DMS 273 (cell line): Measurements from ENCODE around the gene COQ2.

Source experiments
- DNase-seq: peaks from one replicate; lab custom pipeline; 2025; ENCODE audit not compliant: unreplicated experiment; lab: John Stamatoyannopoulos, UW

The COQ2 gene

DNA sequence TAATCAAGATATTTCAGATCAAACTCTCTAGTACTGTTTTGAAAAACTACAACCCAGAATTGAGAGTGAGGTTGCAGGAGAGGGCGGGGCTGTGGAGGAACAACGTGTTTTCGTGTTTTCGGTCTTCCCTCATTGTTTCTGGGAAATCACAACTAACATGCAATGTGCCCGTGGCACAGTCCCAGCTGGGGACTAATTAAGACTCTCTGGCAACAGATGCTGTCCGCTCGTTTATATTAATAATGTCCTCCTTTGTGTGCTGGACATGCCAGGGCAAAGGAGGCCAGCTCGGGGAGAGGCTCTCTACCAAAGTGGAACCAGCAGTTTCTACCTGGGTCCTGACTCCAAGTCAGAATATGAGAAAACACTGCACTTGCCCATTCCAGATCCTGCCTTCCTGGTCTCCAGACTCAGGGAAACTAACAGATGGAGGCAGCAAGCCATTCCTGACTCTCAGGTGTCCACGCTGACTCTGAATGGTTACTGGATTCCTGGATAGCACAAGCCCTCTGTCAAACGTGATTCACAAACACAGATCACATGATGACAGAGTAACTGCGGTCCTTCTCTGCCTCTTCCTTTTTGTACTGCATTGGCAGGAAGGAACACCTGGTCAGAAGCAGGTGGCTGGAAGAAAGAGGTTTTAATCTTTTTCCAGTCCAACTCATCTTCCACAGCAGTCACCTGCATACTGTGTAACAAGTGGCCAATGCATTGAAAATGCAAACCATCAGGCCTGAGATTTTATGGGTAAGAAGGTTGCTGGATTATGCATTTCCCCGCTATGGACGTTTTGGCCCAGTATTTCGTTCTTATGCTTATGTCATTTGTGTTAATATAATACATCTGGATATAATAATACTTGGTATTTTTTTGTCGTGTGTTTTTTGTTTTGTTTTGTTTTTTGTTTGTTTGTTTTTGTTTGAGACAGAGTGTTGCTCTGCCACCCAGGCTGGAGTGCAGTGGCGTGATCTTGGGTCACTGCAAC is 65.0 kb downstream of the COQ2 start:
- peak; percentile 59 for DNase-seq

- no peak for DNase-seq
These were observed 66.7 kb downstream of the COQ2 start for GRCh38 chr4:83217721-83218522.

DNA sequence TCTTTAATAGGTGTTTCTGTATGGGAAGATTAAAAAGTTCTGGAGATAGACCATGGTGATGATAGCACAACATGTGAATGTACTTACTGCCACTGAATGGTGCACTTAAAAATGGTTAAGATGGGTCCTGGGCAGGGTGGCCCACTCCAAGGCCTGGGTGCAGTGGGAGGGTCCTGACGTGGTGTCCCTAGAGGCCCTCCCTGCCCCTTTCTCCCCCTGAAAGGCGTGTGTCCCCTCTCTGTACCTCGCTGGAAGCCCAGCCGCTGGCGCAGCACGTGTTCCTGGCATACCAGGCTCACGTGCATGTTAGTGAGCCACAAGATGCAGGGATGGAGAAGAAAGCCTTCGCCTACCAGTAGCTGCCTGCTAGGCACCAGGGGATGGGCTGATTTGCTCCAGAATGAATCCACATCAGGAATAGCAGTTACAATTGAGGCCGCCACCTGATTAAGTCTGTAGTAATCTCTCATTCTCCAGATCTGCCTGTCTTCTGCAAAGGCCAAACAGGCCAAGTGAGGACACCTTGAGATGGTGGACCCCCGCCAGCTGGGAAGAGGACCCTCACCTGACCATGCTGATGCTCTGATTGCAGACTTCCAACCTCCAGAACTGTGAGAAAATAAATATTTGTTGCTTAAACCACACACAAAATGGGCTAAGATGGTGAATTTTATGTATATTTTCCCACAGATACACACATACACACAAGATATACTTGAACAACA is 67.5 kb downstream of the COQ2 start:
- no peak for DNase-seq

- DNase-seq: no peak
These were observed 70.5 kb downstream of the COQ2 start for GRCh38 chr4:83214079-83214478.
